DMS153 treated with DMSO at 0.1 percent for 48 hours (cell line): ENCODE data around the gene LLPH.

Experiments
- DNase-seq: peaks from one replicate; lab custom pipeline; 2025; ENCODE audit not compliant: unreplicated experiment; lab: John Stamatoyannopoulos, UW

Gene LLPH

DNA sequence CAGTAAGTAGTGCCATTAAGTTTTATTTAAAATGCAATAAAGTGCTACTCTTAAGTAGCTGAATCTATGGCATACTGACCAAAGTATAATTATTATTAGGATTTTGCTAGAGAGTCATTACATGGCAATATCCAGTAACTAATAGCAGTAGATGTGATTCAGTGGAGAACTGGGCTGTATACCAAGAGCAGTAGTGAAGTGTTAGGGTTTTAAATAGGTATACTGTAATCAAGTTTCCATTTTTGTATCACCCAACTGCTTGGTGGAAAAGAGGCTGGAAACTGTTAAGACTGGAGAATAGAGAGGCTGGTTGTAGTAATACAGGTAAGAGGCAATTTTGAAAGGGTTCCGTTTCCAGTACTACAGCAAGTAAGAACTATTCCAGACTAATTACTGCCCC is 13.3 kb upstream of the LLPH start:
- no peak for DNase-seq

DNA sequence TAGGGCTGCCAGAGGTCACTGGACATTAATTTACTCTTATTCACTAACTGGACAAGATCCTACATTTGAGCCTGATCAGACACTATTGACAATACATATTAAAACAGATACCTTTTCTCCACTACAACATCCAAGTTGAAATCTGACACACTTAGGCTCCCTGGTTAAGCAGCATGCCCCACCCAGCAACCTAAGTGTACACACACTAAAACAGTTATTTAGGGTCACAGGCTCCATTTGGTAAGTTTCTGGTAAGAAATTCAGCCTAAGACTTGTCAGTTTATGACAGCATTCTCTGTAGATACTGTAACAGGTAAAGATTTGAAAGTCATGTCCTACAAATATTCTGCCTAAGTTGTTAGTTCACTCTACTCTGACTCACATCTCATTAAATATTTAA is 12.3 kb upstream of the LLPH start:
- DNase-seq: no peak

DNA sequence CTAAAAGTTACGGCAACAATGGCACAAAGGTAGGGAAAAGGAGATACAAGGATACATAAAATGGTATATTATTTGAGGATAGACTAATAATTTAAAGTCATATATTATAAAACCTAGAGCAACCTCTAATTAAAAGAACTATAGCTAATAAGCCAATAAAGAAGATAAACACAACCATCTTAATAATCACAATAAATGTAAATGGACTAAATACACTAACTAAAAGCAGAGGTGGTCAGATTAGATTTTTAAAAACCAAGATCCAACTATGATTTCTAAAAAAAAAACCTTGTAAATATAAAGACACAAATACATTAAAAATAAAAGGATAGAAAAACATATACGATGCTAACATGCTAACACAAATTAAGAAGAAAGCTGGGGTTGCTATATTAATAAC is 10.7 kb upstream of the LLPH start:
- DNase-seq: no peak

DNA sequence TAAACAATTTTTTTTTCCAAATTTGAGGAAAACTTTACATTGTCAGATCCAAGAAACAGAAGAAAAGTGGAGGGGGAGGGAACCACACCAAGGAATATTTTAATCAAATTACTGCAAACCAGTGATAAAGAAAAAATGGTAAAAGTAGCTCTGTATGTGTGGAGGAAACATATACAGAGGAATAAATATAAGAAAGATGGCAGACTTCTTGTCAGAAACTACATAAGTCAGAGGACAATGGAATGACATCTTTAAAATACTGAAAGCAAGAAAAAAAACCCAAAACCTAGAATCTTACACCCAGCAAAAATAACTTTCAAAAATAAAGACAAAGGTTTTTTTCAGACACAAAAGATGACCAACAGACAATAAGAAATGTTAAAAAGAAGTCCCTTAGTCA is 10.2 kb upstream of the LLPH start:
- DNase-seq: no peak

DNA sequence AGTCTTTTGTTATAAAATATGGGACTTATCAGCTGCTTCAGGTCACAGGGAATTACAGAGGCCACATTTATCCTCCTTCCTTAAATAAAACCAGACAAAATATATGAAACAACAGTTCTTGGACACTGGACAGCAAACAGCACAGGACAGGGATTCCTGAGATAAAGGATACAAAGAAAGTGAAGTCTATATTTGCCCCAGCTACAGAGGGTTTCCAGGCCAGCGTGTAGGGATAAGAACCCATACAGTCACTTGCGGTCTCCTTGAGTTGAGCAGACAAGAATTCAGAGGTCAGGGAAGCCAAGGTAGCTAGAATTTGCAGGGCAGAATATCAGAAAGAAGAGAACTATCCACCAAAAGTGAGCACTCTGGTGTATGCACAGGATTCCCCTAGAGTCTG is 8.8 kb upstream of the LLPH start:
- DNase-seq: no peak

DNA sequence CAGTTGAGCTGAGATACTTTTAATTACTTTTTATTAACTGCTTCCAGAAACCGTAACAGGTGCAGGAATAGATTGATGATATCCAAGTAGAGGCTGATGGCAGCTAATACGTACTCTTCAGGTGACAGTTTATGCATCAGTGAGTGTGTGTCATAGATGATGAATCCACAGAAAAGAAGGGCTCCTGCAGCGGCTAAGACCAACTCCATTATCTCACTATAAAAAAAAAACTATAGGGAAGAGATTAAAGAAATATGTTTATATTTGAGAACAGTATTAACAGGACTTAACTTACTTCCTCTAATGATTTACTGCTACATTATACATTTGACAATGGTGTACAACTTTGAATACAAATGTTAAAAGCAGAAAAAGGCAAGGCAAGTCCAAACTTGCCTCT is 7.4 kb upstream of the LLPH start:
- no peak for DNase-seq

DNA sequence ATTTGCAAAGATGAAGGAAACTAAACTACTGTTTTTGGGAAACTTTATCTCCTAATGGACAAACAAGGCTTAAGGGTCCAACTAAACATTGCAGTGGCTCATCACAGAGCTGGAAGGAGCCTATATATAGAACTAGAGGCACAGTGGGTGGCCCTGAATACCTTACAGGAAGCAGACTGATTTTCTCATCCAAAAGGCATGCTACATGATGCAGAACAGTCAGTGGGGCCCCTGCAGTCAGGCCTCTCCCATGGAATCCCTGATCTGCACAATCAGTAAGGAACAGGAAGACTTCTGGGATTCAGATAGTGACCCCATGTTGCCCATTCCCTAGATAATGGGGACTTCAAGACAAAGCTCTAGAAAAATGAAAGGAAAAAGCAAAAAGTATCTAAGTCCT is 1.9 kb upstream of the LLPH start:
- no peak for DNase-seq

DNA sequence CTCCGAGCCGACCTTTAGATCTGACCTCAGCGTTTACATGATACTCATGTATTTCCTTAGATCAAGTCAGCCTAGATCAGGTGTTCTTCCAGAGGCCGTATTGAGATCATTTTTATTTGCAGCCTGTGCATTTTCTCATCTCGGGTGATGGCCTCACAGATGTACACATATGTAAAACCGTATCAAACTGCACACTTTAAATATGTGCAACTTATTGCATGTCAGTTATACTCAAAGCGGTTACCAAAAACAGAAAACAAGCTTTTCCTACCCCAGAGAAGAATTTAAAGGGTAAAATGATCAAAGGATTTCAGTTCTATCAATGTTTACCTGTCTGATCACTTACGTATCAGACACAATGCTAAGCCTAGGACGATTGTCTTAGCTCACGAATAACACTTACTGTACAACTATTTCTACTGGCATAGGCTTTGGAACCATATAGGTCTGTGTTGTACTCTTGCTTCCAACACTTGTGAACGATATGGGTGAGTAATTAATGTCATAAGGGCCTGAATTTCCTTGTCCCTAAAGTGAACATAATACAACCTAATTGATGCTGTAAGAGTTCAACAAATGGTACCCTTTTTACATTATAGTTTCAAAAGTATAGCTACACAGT is 628 bp upstream of the LLPH start:
- DNase-seq: no peak

DNA sequence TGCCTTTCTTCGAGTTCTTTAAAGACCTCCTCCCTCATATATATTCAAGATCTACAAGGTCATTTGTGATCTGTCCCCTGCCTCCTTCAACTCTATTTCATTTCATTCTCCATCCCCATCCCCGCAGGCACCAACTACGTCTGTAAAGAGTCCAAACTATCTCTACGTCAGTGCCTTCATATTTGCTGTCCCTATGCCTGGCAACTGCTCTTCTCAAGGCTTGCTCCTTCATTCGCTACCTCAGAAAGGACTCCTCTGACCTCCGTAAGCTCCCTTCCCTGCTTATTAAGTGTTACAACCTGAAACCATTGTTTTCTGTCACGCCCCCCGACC is 650 bp downstream of the LLPH start:
- no peak for DNase-seq

DNA sequence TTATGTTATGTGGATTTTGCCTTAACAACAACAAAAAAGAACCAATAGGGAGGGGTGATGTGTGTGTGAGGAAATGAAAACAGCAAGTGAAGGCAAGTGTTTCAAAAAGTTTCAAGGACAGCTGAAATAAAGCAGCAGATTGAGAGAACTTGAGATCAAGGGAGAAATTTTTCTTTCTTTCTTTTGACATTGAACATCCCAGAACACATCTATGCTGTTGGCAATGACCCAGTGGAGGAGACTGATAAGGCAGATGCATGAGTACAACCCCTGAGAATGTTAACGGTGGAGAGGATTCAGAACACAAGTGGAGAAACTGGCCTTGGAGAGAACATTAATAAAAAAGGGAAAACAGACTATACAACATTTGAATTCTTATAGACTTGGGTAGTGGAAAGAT is 2.9 kb downstream of the LLPH start:
- no peak for DNase-seq

DNA sequence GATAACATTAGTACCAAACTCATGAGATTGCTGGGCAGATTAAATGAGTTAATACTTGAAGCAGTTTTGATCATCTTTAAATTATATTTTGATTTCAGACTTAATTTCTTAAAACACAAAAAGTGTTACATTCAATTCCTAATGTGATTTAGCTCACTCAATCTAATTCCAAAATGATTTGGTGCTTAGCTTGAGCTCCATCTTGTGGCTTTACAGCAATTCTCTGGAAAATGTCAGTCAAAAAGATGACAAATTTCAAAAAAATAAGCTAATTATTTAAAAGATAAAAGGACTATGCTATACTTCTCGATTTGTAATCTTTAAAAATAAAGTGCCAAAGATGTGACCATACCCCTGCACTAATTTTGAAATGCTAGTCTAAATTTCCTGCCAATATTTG is 10.1 kb downstream of the LLPH start:
- no peak for DNase-seq

DNA sequence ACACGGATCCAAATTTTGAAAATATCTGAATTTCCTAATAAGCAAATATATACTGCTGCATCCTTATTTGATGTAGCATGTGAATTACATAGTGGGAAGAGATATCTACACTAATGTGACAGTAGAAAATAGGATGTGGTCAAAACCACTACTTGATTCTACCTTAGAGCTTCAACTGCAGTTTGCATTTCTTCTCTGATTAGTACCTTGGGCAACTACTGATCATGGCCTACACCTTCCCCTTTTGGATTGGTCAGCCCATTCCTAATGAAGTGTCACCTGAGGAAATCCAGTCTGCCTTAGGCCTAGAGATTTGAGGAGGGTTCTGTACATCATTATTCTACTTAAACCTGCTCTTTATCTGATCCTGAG is 10.7 kb downstream of the LLPH start:
- no peak for DNase-seq

DNA sequence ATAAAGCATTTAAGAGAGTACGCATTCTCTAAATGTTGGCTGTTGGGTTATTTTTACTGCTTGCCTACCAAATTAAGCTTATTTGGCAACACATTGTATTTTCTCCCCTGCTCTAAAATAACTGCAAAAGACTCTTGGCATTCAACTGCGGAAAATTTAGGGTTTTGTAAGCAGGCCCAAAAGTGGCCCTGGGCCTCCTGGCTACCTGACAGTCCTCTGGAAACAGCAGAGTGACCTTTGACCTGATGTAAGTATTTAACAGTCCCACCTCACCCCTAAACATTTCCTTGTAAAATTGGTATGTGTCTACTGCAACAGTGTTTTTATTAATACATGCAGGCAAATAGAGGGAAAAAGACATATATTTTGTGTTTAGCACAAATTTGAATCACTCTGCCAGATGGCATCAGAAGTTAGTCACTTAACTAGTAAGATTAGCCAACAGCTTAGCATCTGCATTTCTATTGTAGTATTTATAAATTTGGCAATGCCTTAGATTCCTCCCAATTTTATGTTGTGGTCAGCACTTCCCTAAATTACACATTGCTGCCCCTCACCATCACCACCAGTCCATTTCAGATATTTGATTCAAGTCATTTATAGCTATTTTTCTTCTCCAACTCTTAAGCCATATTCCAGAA is 11.2 kb downstream of the LLPH start:
- no peak for DNase-seq

DNA sequence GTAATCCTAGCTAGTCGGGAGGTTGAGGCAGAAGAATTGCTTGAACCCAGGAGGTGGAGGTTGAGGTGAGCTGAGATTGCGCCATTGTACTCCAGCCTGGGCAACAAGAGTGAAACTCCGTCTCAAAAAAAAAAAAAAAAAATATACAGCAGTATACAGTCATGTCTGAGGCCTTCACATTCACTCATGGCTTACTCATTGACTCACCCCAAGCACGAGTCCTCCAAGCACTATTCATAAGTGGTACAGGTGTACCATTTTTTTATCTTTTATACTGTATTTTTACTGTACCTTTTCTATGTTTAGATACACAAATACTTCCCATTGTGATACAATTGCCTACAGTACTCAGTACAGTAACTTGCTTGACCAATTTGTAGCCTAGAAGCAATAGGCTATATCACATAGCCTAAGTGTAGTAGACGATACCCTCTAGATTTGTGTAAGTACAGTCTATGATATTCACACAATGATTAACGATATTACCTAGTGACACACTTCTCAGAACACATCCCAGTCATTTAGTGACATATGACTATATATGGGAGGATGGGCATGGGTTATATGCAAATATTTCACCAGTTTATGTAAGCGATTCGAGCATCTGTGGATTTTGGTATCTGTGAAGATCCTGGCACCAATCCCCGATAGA is 12.2 kb downstream of the LLPH start:
- no peak for DNase-seq

DNA sequence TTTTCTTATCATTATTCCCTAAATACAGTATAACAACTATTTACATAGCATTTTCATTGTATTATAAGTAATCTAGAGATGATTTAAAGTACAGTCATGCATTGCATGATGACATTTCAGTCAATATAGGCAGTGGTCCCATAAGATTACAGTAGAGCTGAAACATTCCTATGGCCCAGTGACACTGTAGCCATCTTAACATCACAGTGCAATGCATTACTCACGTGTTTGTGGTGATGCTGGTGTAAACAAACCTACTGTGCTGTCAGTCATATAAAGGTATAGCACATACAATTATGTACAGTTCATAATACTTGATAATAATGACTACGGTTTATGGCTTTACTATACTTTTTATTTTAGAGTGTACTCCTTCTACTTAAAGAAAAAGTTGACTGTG is 13.3 kb downstream of the LLPH start:
- no peak for DNase-seq

DNA sequence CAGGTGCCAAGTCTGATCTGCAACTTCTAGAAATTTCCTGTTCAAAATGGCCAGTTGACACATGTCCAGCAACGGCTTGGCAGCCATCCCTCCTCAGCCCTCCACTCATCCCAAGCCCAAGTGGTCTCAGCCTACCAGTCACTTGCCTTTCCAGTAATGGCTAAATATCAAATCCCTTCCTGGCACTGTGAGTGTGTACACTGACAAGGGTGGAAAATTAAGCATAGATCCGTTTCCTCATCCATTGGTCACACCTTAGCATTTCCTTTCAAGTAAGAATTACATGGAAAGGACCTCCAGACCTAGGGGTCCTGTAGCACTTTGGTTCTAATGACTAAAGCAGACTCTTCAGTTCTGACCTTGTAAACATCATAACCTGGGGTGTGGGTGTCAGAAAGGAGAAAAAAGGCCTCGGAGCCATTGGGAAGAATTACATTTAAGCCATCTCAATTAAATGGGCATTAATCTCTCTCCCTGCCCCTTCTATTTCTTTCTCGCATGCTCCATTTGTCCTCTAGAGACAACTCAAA is 15.4 kb downstream of the LLPH start:
- no peak for DNase-seq

DNA sequence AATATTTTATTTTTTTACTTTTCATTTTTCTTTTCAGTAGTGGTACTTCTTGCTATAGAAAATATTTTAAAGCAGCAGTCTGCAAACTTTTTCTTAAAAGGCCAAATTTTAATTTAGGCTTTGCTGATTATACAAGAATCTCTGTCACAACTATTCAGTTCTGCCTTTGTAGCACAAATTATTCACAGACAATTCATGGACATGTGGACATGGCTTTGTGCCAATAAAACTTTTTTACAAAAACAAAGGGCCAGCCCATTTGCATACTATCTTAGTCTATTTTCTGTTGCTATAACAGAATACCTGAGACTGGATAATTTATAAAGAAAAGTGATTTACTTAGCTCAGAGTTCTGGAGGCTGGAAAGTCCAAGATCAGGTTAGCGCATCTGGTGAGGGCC is 17.1 kb downstream of the LLPH start:
- DNase-seq: no peak

DNA sequence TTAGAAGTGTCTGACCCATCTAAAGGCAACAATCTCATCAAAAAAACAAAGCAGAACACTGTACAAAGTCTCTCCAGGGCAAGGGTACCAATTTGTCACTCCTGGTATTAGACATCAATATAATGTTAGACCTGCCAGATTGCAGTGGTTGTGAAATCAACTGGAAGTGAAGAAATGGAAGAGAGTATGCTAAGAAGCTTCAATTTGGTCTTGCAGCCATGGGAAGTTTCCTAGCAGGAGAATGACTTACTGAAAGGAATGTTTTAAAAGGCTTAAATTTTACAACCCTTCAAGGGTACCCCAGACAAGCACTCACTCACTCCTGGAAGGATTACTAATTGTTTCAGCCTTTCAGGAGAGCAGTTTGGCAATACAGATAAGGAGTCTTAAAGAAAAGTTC is 18.9 kb downstream of the LLPH start:
- DNase-seq: no peak

DNA sequence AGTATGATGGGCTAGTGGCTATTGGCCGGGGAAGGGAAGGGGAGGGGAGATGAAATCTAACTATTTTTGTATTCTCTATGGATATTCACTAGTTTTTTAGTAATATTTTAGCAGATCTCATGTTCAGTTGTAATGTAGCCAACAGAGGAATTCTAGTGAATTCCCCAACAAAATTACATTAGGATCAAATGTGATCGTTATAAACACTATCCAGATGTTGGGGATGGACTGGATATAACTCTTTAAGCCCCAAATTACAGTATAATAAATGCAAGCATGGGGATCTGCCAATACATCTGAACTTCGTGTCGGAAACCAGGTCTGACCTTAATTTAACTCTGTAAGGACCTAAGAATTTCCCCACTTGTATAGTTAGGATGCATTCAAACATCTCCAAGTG is 21.5 kb downstream of the LLPH start:
- no peak for DNase-seq

DNA sequence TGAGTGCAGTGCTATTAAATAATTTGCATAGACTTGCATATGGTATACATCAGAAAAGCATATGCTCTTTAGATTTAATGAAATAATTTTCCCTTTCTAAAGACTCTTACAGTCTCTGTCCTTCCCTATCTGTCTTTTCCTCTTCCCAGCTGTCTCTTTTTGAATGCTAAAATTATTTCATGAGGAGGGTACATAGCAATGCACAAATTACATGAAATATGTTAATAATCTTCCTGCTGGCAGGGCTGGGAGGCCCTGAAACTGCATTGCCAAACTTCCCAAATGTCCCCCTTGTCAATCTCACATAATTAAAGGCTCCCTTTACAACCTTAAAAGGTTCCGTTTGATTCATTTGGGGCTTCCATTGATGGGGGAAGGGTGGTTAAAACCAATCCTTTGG is 22.2 kb downstream of the LLPH start:
- DNase-seq: no peak

DNA sequence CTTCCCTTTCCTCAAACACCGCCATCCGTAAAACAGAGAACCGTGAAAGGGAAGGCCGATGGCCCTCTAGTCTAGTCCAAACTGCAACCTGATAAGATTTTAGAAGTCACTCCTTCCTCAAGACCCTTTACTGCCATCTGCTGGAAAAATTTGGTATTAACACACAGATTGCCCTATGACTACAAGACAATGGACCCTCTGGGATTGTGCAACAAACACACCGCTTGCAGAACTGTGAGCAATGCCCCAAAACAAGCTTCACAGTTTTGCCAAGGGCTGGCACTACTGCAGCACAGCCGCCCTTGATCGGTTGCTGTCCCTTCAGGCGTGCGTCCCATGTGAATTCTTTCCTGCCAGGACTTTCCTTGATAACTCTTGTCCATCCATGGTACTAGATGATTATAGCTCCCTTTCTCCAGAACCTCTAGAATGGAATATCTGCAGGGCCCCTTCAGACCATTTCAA is 23.1 kb downstream of the LLPH start:
- peak; percentile 62 for DNase-seq

DNA sequence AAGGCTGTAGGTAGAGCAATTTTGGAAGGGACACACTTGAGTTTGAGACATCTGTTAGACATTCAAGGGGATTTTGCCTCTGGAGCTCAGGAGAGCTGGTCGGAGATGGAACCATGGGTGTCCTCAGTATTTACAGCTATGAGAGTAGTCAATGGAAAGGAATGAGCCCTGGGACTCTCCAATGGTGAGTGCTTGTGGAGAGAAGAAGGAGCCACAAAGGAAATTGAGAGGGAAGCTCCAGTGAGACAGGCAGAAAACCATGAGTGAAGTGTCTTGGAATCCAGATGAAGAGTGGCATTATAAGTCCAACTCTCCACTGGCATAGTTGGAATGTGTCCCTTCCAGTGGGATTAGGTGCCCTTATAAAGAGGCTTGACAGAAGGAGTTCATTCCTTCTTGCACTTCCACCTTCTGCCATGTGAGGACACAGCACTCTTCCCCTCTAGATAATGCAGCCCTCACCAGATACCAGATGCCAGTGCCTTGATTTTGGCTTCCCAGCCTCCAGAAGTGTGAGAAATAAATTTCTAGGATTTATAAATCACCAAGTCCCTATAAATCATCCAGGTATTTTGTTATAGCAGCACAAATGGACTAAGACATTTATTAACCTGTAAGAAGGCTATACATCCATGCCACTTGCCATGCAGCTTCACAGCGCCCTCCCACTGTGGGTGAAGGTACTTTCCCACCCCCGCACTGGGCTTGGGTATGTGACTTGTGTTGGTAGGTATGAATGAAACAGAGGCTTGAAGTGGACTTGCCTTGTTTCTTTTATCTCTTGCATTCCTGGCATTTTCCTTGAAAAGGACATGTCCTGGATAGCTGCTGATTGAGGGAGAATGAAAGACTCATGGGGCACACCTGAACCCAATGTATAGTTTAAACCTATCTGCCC is 27.3 kb downstream of the LLPH start:
- DNase-seq: no peak
